Naive B cell (primary cell): ENCODE data around the gene SLC39A11. TPM values are rescaled to one million over a fixed set of nuclear protein-coding genes. Genes with fewer than 3 reads are reported as not detected.
"Not testable (repeated sequence)": the region's sequence is repeated elsewhere in the genome, so short reads cannot be mapped to it uniquely, and the experiment has no call there.

Experiments
- ATAC-seq, 2 donors: fragments of 150-1000 bp; cut with Tn5 transposase; 2 replicates each; pipeline ENCODE4 v1.10.0; 2021; ENCODE audit warnings: low read depth in 2 of 2, mild to moderate bottlenecking in 2 of 2, moderate library complexity in 2 of 2
- DNase-seq: peaks from one replicate; pipeline ENCODE4 v3.0.0; 2022
- H3K27ac Mint-ChIP-seq, 6 donors: one replicate each; pipeline ENCODE4 v1.8.0; 2020 to 2022; ENCODE audit warnings: mild to moderate bottlenecking in 6 of 6, mixed read lengths in 6 of 6, moderate library complexity in 5 of 6, inconsistent platforms in 2 of 6
- H3K27me3 Mint-ChIP-seq, 3 donors: one replicate each; pipeline ENCODE4 v1.8.0; 2021 to 2022; ENCODE audit warnings: mixed read lengths in 3 of 3, mild to moderate bottlenecking in 1 of 3
- H3K36me3 Mint-ChIP-seq, 2 donors: one replicate each; pipeline ENCODE4 v1.8.0; 2020 to 2022; ENCODE audit warnings: mixed read lengths in 2 of 2, inconsistent platforms in 1 of 2, mild to moderate bottlenecking in 1 of 2
- H3K4me1 Mint-ChIP-seq, 3 donors: one replicate each; pipeline ENCODE4 v1.8.0; 2020 to 2022; ENCODE audit warnings: mixed read lengths in 3 of 3, inconsistent platforms in 1 of 3, mild to moderate bottlenecking in 1 of 3, moderate library complexity in 1 of 3
- H3K4me3 Mint-ChIP-seq, 8 donors: one replicate each; pipeline ENCODE4 v1.8.0; 2020 to 2022; ENCODE audit warnings: mild to moderate bottlenecking in 8 of 8, mixed read lengths in 8 of 8, moderate library complexity in 8 of 8, inconsistent platforms in 2 of 8
- H3K9me3 Mint-ChIP-seq, 7 donors: one replicate each; pipeline ENCODE4 v1.8.0; 2020 to 2022; ENCODE audit warnings: mixed read lengths in 7 of 7, mild to moderate bottlenecking in 5 of 7, inconsistent platforms in 2 of 7, moderate library complexity in 1 of 7
- polyA plus RNA-seq, 6 donors: library from polyadenylated mRNA; unstranded; fragments of 300-500 nt; fragmentation: Illumina TruSeq; gene quantifications; one replicate each; pipeline ENCODE4 v1.2.3, GENCODE V29; 2021; ENCODE audit warnings: low read depth in 6 of 6

Gene SLC39A11
- polyA plus RNA-seq, 6 donors from 2014 or later, result 8.5 to 15.2 (median 12.1) TPM

DNA sequence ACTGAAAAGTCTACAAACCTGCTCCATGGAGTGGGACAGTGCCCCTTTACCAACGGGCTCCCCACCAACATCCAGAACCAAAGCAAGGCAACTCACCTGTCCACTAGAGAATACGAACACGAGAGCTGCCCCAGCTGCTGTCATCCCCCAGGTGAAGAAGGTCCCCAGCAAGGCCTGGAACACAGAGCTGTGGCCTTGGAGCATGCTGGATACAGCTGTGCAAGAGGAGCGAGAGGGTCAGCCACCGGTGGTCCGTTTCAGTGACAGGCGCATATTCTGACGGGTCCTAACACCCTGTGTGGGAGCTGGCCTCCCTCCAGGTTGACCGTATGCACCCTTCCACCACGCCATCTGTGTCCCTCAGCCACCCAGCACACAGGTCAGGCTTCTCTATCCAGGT, 3.9 kb downstream of the SLC39A11 start:
- Mint-ChIP-seq H3K4me1 (peaks cover 31 to 52% (median 48%) of the 10 kb centered on the region in 3 donors), H3K27ac (peak overlapping the region in 1 of 6 donors; percentile 62), H3K9me3 (peaks cover 0 to 4% (median 0%) of the 10 kb centered on the region in 7 donors), H3K4me3 (peak overlapping the region in 1 of 8 donors; percentile 21), H3K27me3 (no peaks in the 10 kb centered on the region), H3K36me3 (peaks cover 26 to 31% of the 10 kb centered on the region in 2 donors)
- DNase-seq (no peak), ATAC-seq (no peak)

DNA sequence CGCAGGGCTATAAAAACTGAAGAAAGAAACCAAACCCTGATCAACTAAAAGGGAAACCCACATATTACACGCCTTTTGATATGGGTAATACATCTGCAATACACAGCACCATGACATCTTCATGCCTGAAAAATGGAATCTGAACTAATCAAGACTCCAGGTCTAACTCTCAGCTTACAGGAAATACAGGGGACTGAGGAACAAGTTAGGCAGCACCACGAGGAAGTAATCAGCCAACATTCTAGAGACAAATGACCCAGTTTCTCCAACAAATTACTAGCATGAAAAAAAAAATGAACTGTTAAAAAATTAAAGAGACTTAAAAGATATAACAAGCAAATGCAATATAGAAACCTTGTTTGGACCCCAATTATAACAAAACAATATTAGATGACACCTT, 9.1 kb downstream of the SLC39A11 start:
- Mint-ChIP-seq H3K27ac (no peak overlapping the region), H3K36me3 (peaks cover 44 to 49% of the 10 kb centered on the region in 2 donors)

GRCh38 chr17:73074566-73074965, 17.9 kb downstream of the SLC39A11 start:
- no peaks in the 10 kb centered on the region for H3K27me3 Mint-ChIP-seq
- H3K36me3 Mint-ChIP-seq, result peaks cover 18 to 37% of the 10 kb centered on the region in 2 donors
- H3K9me3 Mint-ChIP-seq, result peaks cover 0 to 2% (median 0%) of the 10 kb centered on the region in 7 donors
- no peak for ATAC-seq
- no peak for DNase-seq
- H3K27ac Mint-ChIP-seq, result no peak overlapping the region
- H3K4me1 Mint-ChIP-seq, result peaks cover 6 to 10% (median 9%) of the 10 kb centered on the region in 3 donors
- H3K4me3 Mint-ChIP-seq, result no peak overlapping the region

More for the DNA sequence above, 9.1 kb downstream of the SLC39A11 start:
- Mint-ChIP-seq H3K27me3 (no peaks in the 10 kb centered on the region), H3K4me1 (peaks cover 11 to 27% (median 14%) of the 10 kb centered on the region in 3 donors), H3K4me3 (no peak overlapping the region), H3K9me3 (peaks cover 0 to 8% (median 3%) of the 10 kb centered on the region in 7 donors)
- DNase-seq (no peak), ATAC-seq (no peak)

GRCh38 chr17:73072219-73072962, 20.1 kb downstream of the SLC39A11 start:
- Mint-ChIP-seq H3K27me3 (no peaks in the 10 kb centered on the region), H3K27ac (peak overlapping the region in 3 of 6 donors; percentile 60 to 73 (median 71)), H3K4me1 (peaks cover 6 to 11% (median 9%) of the 10 kb centered on the region in 3 donors), H3K4me3 (no peak overlapping the region), H3K36me3 (peaks cover 26 to 44% of the 10 kb centered on the region in 2 donors), H3K9me3 (no peaks in the 10 kb centered on the region)
- no peak for DNase-seq
- ATAC-seq, result peak in 1 of 2 donors; percentile 41

DNA sequence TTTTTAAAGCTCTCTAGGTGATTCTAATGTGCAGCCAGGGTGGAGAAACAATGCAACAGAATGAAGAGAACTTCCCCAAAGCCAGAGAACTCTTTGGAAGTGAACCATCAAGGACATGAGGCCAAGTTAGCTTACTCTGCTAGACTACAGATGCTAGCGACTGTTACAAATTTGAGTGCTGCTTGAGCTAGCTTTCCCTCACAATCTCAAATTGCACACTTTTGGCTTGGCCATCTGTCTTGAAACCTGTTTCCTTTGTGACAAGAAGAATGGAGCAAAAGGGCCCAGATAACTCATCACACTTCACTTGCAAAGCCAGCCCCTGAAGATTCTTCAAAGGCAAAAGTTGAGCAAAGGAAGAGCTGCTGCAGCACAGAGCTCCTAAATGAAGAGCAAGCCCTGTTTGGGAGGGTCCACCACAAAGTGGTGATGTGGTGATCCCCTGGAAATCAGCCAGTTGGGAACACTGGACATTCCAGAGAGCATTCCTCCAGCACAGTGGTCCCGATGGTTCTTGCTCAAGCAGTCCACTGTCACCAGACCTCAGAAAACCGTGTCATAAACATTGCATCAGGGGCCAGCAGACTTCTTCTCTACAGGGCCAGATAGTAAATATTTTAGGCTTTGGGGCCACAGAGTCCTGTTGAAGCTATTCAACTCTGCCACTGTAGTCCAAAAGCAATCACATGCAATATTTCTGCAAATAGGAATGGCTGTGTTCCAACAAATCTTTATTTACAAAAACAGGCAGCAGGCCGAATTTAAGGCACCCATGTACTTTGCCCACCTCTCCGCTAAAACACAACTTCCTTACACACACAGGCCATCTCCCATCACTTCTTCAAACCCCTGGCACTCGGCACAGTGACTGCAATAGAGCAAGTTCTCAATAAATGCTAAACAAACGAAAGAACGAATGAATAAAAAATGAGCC, 21.2 kb downstream of the SLC39A11 start:
- H3K4me3 Mint-ChIP-seq, result no peak overlapping the region
- H3K27me3 Mint-ChIP-seq, result no peaks in the 10 kb centered on the region
- H3K36me3 Mint-ChIP-seq, result peaks cover 30 to 48% of the 10 kb centered on the region in 2 donors
- DNase-seq, result no peak
- H3K27ac Mint-ChIP-seq, result peak overlapping the region in 1 of 6 donors; percentile 60
- peaks cover 6 to 11% (median 9%) of the 10 kb centered on the region in 3 donors for H3K4me1 Mint-ChIP-seq
- no peak for ATAC-seq
- no peaks in the 10 kb centered on the region for H3K9me3 Mint-ChIP-seq

- no peak for DNase-seq
- Mint-ChIP-seq H3K4me1 (peaks cover 6 to 13% (median 9%) of the 10 kb centered on the region in 3 donors), H3K9me3 (no peaks in the 10 kb centered on the region), H3K27me3 (no peaks in the 10 kb centered on the region), H3K36me3 (peaks cover 30 to 37% of the 10 kb centered on the region in 2 donors), H3K4me3 (no peak overlapping the region), H3K27ac (no peak overlapping the region)
- ATAC-seq, result no peak
Measured at GRCh38 chr17:73069841-73070240, 22.6 kb downstream of the SLC39A11 start.

DNA sequence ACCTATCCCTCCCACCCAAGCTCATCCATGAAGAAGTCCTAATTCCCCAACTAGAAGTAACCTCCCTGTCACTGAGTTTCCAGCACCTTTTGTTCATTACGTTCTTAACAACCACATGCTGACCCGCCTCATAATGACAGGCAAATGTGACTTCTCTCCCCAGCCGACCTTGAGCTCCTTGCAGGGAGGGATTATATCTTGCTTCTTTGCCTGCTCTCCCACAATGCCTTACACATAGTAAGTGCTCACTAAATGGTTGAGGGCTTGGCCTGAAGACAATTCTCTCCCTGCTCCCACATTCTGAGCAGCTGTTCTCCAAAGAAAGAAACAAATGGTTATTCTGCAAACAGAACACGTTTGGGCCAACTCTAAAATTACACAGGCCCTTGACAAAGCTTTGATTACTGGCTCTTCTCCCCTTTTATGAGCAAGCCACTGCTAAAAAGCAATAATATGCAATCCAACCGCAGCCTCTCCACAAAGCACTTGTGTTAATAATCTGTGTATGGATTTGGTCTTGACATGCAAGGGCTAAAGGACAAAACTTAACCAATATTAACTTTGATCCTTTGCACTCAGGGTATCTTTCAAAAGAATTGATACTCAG, 23.2 kb downstream of the SLC39A11 start:
- ATAC-seq (no peak), DNase-seq (no peak)
- peak overlapping the region in 1 of 6 donors; percentile 30 for H3K27ac Mint-ChIP-seq
- H3K9me3 Mint-ChIP-seq, result no peaks in the 10 kb centered on the region
- no peaks in the 10 kb centered on the region for H3K27me3 Mint-ChIP-seq
- H3K4me3 Mint-ChIP-seq, result no peak overlapping the region
- H3K36me3 Mint-ChIP-seq, result peaks cover 30 to 36% of the 10 kb centered on the region in 2 donors
- peaks cover 9 to 16% (median 14%) of the 10 kb centered on the region in 3 donors for H3K4me1 Mint-ChIP-seq

- Mint-ChIP-seq H3K27me3 (no peaks in the 10 kb centered on the region), H3K9me3 (no peaks in the 10 kb centered on the region), H3K4me3 (no peak overlapping the region), H3K4me1 (peaks cover 10 to 16% (median 14%) of the 10 kb centered on the region in 3 donors), H3K27ac (peak overlapping the region in 1 of 6 donors; percentile 13), H3K36me3 (peaks cover 30 to 36% of the 10 kb centered on the region in 2 donors)
- ATAC-seq (no peak), DNase-seq (no peak)
Measured at GRCh38 chr17:73068322-73069153, 23.9 kb downstream of the SLC39A11 start.

DNA sequence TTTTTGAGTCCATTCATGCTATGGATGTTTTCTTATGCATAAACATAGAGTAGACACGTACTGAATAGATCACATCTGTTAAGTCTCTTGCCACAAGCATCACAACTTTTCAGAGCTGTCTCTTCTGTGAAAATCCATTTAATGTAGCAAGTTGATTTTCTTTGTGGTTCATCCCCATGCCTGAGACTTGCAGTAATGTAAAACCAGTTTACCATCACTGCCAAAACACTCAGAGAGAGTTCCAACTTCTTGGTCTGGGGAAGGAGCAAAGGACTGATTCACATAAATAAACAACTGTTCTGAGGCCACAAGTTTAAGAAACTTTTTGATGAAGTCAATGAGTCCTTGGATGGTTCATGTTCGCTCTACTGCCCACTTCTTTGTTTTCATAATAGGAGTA, 24.8 kb downstream of the SLC39A11 start:
- H3K4me3 Mint-ChIP-seq, DNase-seq, ATAC-seq, H3K27me3 Mint-ChIP-seq, H3K9me3 Mint-ChIP-seq: not testable (repeated sequence)
- H3K36me3 Mint-ChIP-seq, result peaks cover 30 to 36% of the 10 kb centered on the region in 2 donors
- peak overlapping the region in 1 of 6 donors; percentile 45 for H3K27ac Mint-ChIP-seq
- peaks cover 10 to 15% (median 14%) of the 10 kb centered on the region in 3 donors for H3K4me1 Mint-ChIP-seq

DNA sequence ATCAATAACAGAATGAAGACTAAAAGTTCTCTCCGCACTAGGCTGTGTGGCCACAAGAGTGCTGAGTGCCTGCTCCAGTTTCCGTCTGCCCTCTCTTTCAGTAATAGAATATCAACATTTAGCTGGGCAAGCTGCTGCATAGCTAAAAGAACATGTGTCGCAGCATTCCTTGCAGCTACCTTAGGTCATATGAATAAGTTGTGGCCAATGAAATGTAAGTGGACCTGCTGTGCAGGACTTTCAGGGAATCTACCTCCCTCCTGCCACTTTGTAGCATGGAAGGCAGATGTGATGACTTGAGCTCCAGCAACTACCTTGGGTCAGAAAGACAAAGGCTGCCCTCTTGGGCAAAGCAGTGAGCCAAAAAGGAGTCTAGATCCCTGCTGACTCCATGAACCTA, 25.4 kb downstream of the SLC39A11 start:
- Mint-ChIP-seq H3K4me3 (no peak overlapping the region), H3K4me1 (peaks cover 6 to 14% (median 11%) of the 10 kb centered on the region in 3 donors), H3K27me3 (no peaks in the 10 kb centered on the region), H3K27ac (no peak overlapping the region), H3K36me3 (peaks cover 28 to 36% of the 10 kb centered on the region in 2 donors), H3K9me3 (no peaks in the 10 kb centered on the region)
- ATAC-seq, result no peak
- DNase-seq, result no peak

- Mint-ChIP-seq H3K9me3 (no peaks in the 10 kb centered on the region), H3K27me3 (no peaks in the 10 kb centered on the region), H3K36me3 (peaks cover 21 to 29% of the 10 kb centered on the region in 2 donors), H3K4me3 (no peak overlapping the region), H3K27ac (peak overlapping the region in 2 of 6 donors; percentile 37 to 40), H3K4me1 (peaks cover 4 to 11% (median 9%) of the 10 kb centered on the region in 3 donors)
- DNase-seq, result no peak
- ATAC-seq, result no peak
Measured at GRCh38 chr17:73066148-73066884, 26.2 kb downstream of the SLC39A11 start.

DNA sequence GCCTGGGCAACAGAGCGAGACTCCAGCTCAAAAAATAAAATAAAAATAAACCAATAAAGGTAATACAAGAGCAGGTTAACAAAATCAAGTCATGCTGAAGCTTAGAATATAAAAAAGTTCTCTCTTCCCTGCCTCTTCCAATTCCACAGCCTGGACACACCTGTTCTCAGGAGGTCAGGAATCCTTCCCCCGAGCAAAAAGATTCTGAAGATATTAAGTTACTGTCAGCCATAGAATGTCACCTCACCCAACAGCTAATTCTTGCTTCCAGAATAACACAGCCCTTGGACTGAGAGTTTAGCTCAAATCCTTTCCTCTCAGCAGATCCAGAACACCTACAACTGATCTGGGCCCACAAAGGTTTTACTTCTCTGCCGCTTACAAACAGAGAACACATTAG, 27.1 kb downstream of the SLC39A11 start:
- H3K27me3 Mint-ChIP-seq, result no peaks in the 10 kb centered on the region
- DNase-seq, result no peak
- no peak overlapping the region for H3K4me3 Mint-ChIP-seq

More for the DNA sequence above, 27.1 kb downstream of the SLC39A11 start:
- no peaks in the 10 kb centered on the region for H3K9me3 Mint-ChIP-seq
- peaks cover 21 to 22% of the 10 kb centered on the region in 2 donors for H3K36me3 Mint-ChIP-seq
- H3K4me1 Mint-ChIP-seq, result peaks cover 4 to 11% (median 5%) of the 10 kb centered on the region in 3 donors
- H3K27ac Mint-ChIP-seq, result peak overlapping the region in 4 of 6 donors; percentile 29 to 84 (median 38)
- no peak for ATAC-seq
